ENCODE results near the gene SLC35D1.

GRCh38 chr1:66978201-66978600, 75.7 kb downstream of the SLC35D1 start:
- no peak for TF ChIP-seq REST (IDR thresholded peaks at IDR 0.05; ENCODE audit: insufficient read depth in 1 of 2, low read depth in 2 of 2, low read length in 2 of 2)
- TF ChIP-seq TAF1 (IDR thresholded peaks at IDR 0.05; ENCODE audit: borderline replicate concordance, insufficient read depth, low read length), result no peak
- TF ChIP-seq POLR2AphosphoS5 (IDR thresholded peaks at IDR 0.05; ENCODE audit: low read depth, low read length), result no peak
- TF ChIP-seq SIN3A (IDR thresholded peaks at IDR 0.05; ENCODE audit: borderline replicate concordance, insufficient read depth, low read length), result no peak
- no peak for TF ChIP-seq FOXP2 (optimal IDR thresholded peaks at IDR 0.05; ENCODE audit: borderline replicate concordance, extremely low read depth, extremely low read length, insufficient read depth)

Data from PFSK-1 (cell line).